Hepatocyte (in vitro differentiated cells): ENCODE measurements around the gene SYT1.

Experiments
- CTCF ChIP-seq: fragments of 200-600 bp; sonication (generic); IDR thresholded peaks from 2 replicates; pipeline ENCODE4 v1.5.1; 2016; ENCODE audit warnings: antibody characterized with exemption, mild to moderate bottlenecking; ENCODE audit not compliant: poor library complexity
- EZH2 ChIP-seq: fragments of 200-600 bp; sonication (generic); IDR thresholded peaks from 2 replicates; pipeline ENCODE4 v1.6.1; 2016; ENCODE audit warnings: antibody characterized with exemption, mild to moderate bottlenecking, borderline replicate concordance

GRCh38 chr12:79426121-79426520, 561.5 kb downstream of the SYT1 start:
- TF ChIP-seq CTCF (no peak), EZH2 (no peak)
